HG03045 (cell line): ENCODE data around the gene SLC16A8.
"Not testable (repeated sequence)": the region's sequence is repeated elsewhere in the genome, so short reads cannot be mapped to it uniquely, and the experiment has no call there.

Source experiments
- ATAC-seq: cut with Tn5 transposase; IDR thresholded peaks from one replicate; pipeline ENCODE4 v1.9.1; 2021; ENCODE audit warnings: mild to moderate bottlenecking, moderate library complexity; ENCODE audit not compliant: unreplicated experiment

SLC16A8 gene

GRCh38 chr22:38049812-38050619 lies 34.0 kb downstream of the SLC16A8 start:
- no peak for ATAC-seq

- no peak for ATAC-seq
Observed at GRCh38 chr22:38046070-38046748, 37.8 kb downstream of the SLC16A8 start.

- ATAC-seq = no peak
Observed at GRCh38 chr22:38043151-38044039, 40.6 kb downstream of the SLC16A8 start.

GRCh38 chr22:38042488-38042790 lies 41.5 kb downstream of the SLC16A8 start:
- ATAC-seq = no peak

- ATAC-seq = no peak
Observed at GRCh38 chr22:38041760-38042487, 42.1 kb downstream of the SLC16A8 start.

- no peak for ATAC-seq
Observed at GRCh38 chr22:38040953-38041759, 42.8 kb downstream of the SLC16A8 start.

GRCh38 chr22:38038890-38039812 lies 44.8 kb downstream of the SLC16A8 start:
- ATAC-seq = no peak

GRCh38 chr22:38038426-38038825 lies 45.6 kb downstream of the SLC16A8 start:
- no peak for ATAC-seq

- not testable (repeated sequence) for ATAC-seq
Observed at GRCh38 chr22:38037367-38038150, 46.4 kb downstream of the SLC16A8 start.

- ATAC-seq = no peak
Observed at GRCh38 chr22:38036392-38037062, 47.5 kb downstream of the SLC16A8 start.

- no peak for ATAC-seq
Observed at GRCh38 chr22:38035530-38035885, 48.5 kb downstream of the SLC16A8 start.

GRCh38 chr22:38034884-38035529 lies 49.0 kb downstream of the SLC16A8 start:
- no peak for ATAC-seq

GRCh38 chr22:38034278-38034882 lies 49.6 kb downstream of the SLC16A8 start:
- ATAC-seq = no peak

GRCh38 chr22:38033522-38034277 lies 50.3 kb downstream of the SLC16A8 start:
- no peak for ATAC-seq

- ATAC-seq = no peak
Observed at GRCh38 chr22:38032681-38033521, 51.1 kb downstream of the SLC16A8 start.
